ENCODE measurements around the gene DDX1.
"Not testable (repeated sequence)": the region's sequence is repeated elsewhere in the genome, so short reads cannot be mapped to it uniquely, and the experiment has no call there.

Gene DDX1

GRCh38 chr2:15619938-15620337 lies 28.3 kb downstream of the DDX1 start:
- no peak for DNase-seq
- no peak for TF ChIP-seq GATA1 (IDR thresholded peaks at IDR 0.05; ENCODE audit: low read depth, low read length)

GRCh38 chr2:15620340-15620739 lies 28.7 kb downstream of the DDX1 start:
- TF ChIP-seq GATA1 (IDR thresholded peaks at IDR 0.05; ENCODE audit: low read depth, low read length) = no peak
- no peak for DNase-seq

- TF ChIP-seq POLR2A (IDR thresholded peaks at IDR 0.05; ENCODE audit: low read length) (no peak), GATA1 (IDR thresholded peaks at IDR 0.05; ENCODE audit: low read depth, low read length) (no peak)
- DNase-seq = no peak
Observed at GRCh38 chr2:15620857-15621471, 29.3 kb downstream of the DDX1 start.

- DNase-seq = not testable (repeated sequence)
Observed at GRCh38 chr2:15621472-15621870, 29.8 kb downstream of the DDX1 start.

- TF ChIP-seq POLR2A (IDR thresholded peaks at IDR 0.05; ENCODE audit: low read length) (no peak), GATA1 (IDR thresholded peaks at IDR 0.05; ENCODE audit: low read depth, low read length) (no peak)
- no peak for DNase-seq
Observed at GRCh38 chr2:15622214-15622613, 30.5 kb downstream of the DDX1 start.

GRCh38 chr2:15622614-15623480 lies 31.2 kb downstream of the DDX1 start:
- no peak for DNase-seq
- TF ChIP-seq GATA1 (IDR thresholded peaks at IDR 0.05; ENCODE audit: low read depth, low read length) (no peak), POLR2A (IDR thresholded peaks at IDR 0.05; ENCODE audit: low read length) (no peak)

GRCh38 chr2:15623481-15623796 lies 31.8 kb downstream of the DDX1 start:
- TF ChIP-seq GATA1 (IDR thresholded peaks at IDR 0.05; ENCODE audit: low read depth, low read length) (no peak), POLR2A (IDR thresholded peaks at IDR 0.05; ENCODE audit: low read length) (no peak)
- no peak for DNase-seq

- TF ChIP-seq GATA1 (IDR thresholded peaks at IDR 0.05; ENCODE audit: low read depth, low read length) (no peak), POLR2A (IDR thresholded peaks at IDR 0.05; ENCODE audit: low read length) (no peak)
Observed at GRCh38 chr2:15623898-15624541, 32.4 kb downstream of the DDX1 start.

GRCh38 chr2:15624903-15625302 lies 33.2 kb downstream of the DDX1 start:
- DNase-seq = no peak
- TF ChIP-seq POLR2A (IDR thresholded peaks at IDR 0.05; ENCODE audit: low read length) (no peak), GATA1 (IDR thresholded peaks at IDR 0.05; ENCODE audit: low read depth, low read length) (no peak)

More at GRCh38 chr2:15623898-15624541, 32.4 kb downstream of the DDX1 start:
- DNase-seq = no peak

- no peak for TF ChIP-seq GATA1 (IDR thresholded peaks at IDR 0.05; ENCODE audit: low read depth, low read length)
- no peak for TF ChIP-seq POLR2A (IDR thresholded peaks at IDR 0.05; ENCODE audit: low read length)
- DNase-seq = no peak
Observed at GRCh38 chr2:15625344-15626036, 33.8 kb downstream of the DDX1 start.

- no peak for TF ChIP-seq GATA1 (IDR thresholded peaks at IDR 0.05; ENCODE audit: low read depth, low read length)
- TF ChIP-seq POLR2A (IDR thresholded peaks at IDR 0.05; ENCODE audit: low read length) = no peak
- DNase-seq = no peak
Observed at GRCh38 chr2:15626126-15626525, 34.5 kb downstream of the DDX1 start.

- TF ChIP-seq GATA1 (IDR thresholded peaks at IDR 0.05; ENCODE audit: low read depth, low read length) = no peak
- TF ChIP-seq POLR2A (IDR thresholded peaks at IDR 0.05; ENCODE audit: low read length) = no peak
- no peak for DNase-seq
Observed at GRCh38 chr2:15626967-15627366, 35.3 kb downstream of the DDX1 start.

- no peak for TF ChIP-seq POLR2A (IDR thresholded peaks at IDR 0.05; ENCODE audit: low read length)
- no peak for TF ChIP-seq GATA1 (IDR thresholded peaks at IDR 0.05; ENCODE audit: low read depth, low read length)
- DNase-seq = no peak
Observed at GRCh38 chr2:15627817-15628684, 36.4 kb downstream of the DDX1 start.
